ENCODE data around the gene KCNH1.
"Not testable (repeated sequence)": the region's sequence is repeated elsewhere in the genome, so short reads cannot be mapped to it uniquely, and the experiment has no call there.

KCNH1 gene

GRCh38 chr1:211092955-211093354 lies 41.0 kb downstream of the KCNH1 start:
- no peak for DNase-seq

- DNase-seq = no peak
Measured at GRCh38 chr1:211091867-211092266, 42.1 kb downstream of the KCNH1 start.

- no peak for DNase-seq
Measured at GRCh38 chr1:211089536-211089935, 44.4 kb downstream of the KCNH1 start.

- no peak for DNase-seq
Measured at GRCh38 chr1:211088156-211088555, 45.8 kb downstream of the KCNH1 start.

GRCh38 chr1:211082824-211083223 lies 51.1 kb downstream of the KCNH1 start:
- no peak for DNase-seq

- DNase-seq = not testable (repeated sequence)
Measured at GRCh38 chr1:211081447-211081846, 52.5 kb downstream of the KCNH1 start.

- DNase-seq = no peak
Measured at GRCh38 chr1:211068976-211069375, 65.0 kb downstream of the KCNH1 start.

GRCh38 chr1:211066781-211067384 lies 67.1 kb downstream of the KCNH1 start:
- DNase-seq = no peak

GRCh38 chr1:211041838-211042237 lies 92.1 kb downstream of the KCNH1 start:
- not testable (repeated sequence) for DNase-seq

- DNase-seq = no peak
Measured at GRCh38 chr1:211037095-211037494, 96.9 kb downstream of the KCNH1 start.

GRCh38 chr1:211036381-211037060 lies 97.4 kb downstream of the KCNH1 start:
- no peak for DNase-seq

- DNase-seq = no peak
Measured at GRCh38 chr1:211035821-211036380, 98.0 kb downstream of the KCNH1 start.

- no peak for DNase-seq
Measured at GRCh38 chr1:211033921-211034525, 99.9 kb downstream of the KCNH1 start.

GRCh38 chr1:211024901-211025300 lies 109.0 kb downstream of the KCNH1 start:
- no peak for DNase-seq

GRCh38 chr1:211019266-211019665 lies 114.7 kb downstream of the KCNH1 start:
- DNase-seq = no peak

GRCh38 chr1:211018690-211019089 lies 115.3 kb downstream of the KCNH1 start:
- no peak for DNase-seq

- DNase-seq = no peak
Measured at GRCh38 chr1:211017075-211017718, 116.8 kb downstream of the KCNH1 start.

GRCh38 chr1:211014275-211014674 lies 119.7 kb downstream of the KCNH1 start:
- no peak for DNase-seq

- DNase-seq = no peak
Measured at GRCh38 chr1:211013346-211014240, 120.4 kb downstream of the KCNH1 start.

GRCh38 chr1:211011128-211011527 lies 122.8 kb downstream of the KCNH1 start:
- DNase-seq = not testable (repeated sequence)

GRCh38 chr1:211009944-211010343 lies 124.0 kb downstream of the KCNH1 start:
- no peak for DNase-seq

GRCh38 chr1:211007830-211008229 lies 126.1 kb downstream of the KCNH1 start:
- DNase-seq = no peak

Measured in hematopoietic multipotent progenitor cell treated with erythropoietin and hydrocortisone succinate and interleukin-3 and kit ligand, for 6 days (in vitro differentiated cells).